H1 (cell line): ENCODE results near the gene SIKE1. TPM values are rescaled to one million over a fixed set of nuclear protein-coding genes. Genes with fewer than 3 reads are reported as not detected.

Experiments used
- CTCF ChIA-PET: fragments of 300-600 bp; sonication (Branson Sonifier 250); formaldehyde crosslinking; loops from one replicate; lab custom pipeline; 2021; ENCODE audit not compliant: partially characterized antibody; lab: Charles Lee
- POLR2A ChIA-PET: fragments of 300-600 bp; sonication (Branson Sonifier 250); formaldehyde crosslinking; loops from one replicate; lab custom pipeline; 2021; ENCODE audit warnings: inconsistent platforms; ENCODE audit not compliant: partially characterized antibody; lab: Charles Lee
- DNase-seq, 2 experiments: peaks; one replicate each; pipeline versions ENCODE4 v3.0.0 to v3.0.0-alpha.2; 2010 to 2022; ENCODE audit warnings: low spot score in 2 of 2, low read depth in 1 of 2, mixed read lengths in 1 of 2
- FAIRE-seq: peaks from 2 replicates; lab custom pipeline; 2011; peaks lifted over from hg19 to GRCh38; lab: Jason Lieb, UNC
- H2AFZ ChIP-seq: 2 replicates; pipeline ENCODE4 v1.8.1; 2012; ENCODE audit warnings: low read length, inconsistent platforms
- H2AK5ac ChIP-seq: 2 replicates; pipeline ENCODE4 v1.6.1; 2013; ENCODE audit warnings: low read depth, low read length
- H2BK120ac ChIP-seq: replicated peaks from 2 replicates; pipeline ENCODE3; 2013; ENCODE audit warnings: low read depth, low read length, inconsistent platforms
- H2BK12ac ChIP-seq: 2 replicates; pipeline ENCODE4 v1.6.1; 2013; ENCODE audit warnings: low read depth, low read length
- H2BK15ac ChIP-seq: 2 replicates; pipeline ENCODE4 v1.6.1; 2013; ENCODE audit warnings: low read length
- H2BK20ac ChIP-seq: 2 replicates; pipeline ENCODE4 v1.6.1; 2013; ENCODE audit warnings: low read length
- H2BK5ac ChIP-seq: 2 replicates; pipeline ENCODE4 v1.6.1; 2013; ENCODE audit warnings: low read depth, low read length
- H3K14ac ChIP-seq: 2 replicates; pipeline ENCODE4 v1.6.1; 2013; ENCODE audit warnings: inconsistent platforms; ENCODE audit not compliant: insufficient read length
- H3K18ac ChIP-seq: 2 replicates; pipeline ENCODE4 v1.6.1; 2013; ENCODE audit warnings: low read length; ENCODE audit errors: extremely low read depth
- H3K23ac ChIP-seq: 2 replicates; pipeline ENCODE4 v1.6.1; 2013; ENCODE audit warnings: inconsistent platforms; ENCODE audit not compliant: insufficient read length
- H3K23me2 ChIP-seq: 2 replicates; pipeline ENCODE4 v1.6.1; 2013; ENCODE audit warnings: low read depth, low read length
- H3K27ac ChIP-seq: 2 replicates; pipeline ENCODE4 v1.6.1; 2011; ENCODE audit warnings: low read depth, low read length, inconsistent platforms
- H3K27me3 ChIP-seq, 4 experiments: replicated peaks in 1 of 4; 1 replicate in 1 of 4; 2 replicates in 3 of 4; pipeline versions ENCODE4 v1.6.1 to v1.8.1; 2011 to 2013; ENCODE audit warnings: low read length in 3 of 4, mild to moderate bottlenecking in 3 of 4, inconsistent platforms in 2 of 4, mixed read lengths in 2 of 4, moderate library complexity in 1 of 4; ENCODE audit not compliant: control insufficient read depth in 3 of 4, insufficient read depth in 3 of 4; ENCODE audit errors: extremely low read depth in 1 of 4
- H3K36me3 ChIP-seq, 4 experiments: 2 replicates each; pipeline versions ENCODE4 v1.6.1 to v1.8.1; 2011 to 2013; ENCODE audit warnings: mild to moderate bottlenecking in 4 of 4, low read length in 3 of 4, moderate library complexity in 2 of 4, control low read depth in 1 of 4, inconsistent platforms in 1 of 4; ENCODE audit not compliant: insufficient read depth in 4 of 4, control insufficient read depth in 2 of 4
- H3K4ac ChIP-seq: replicated peaks from 2 replicates; pipeline ENCODE3; 2013; ENCODE audit warnings: low read length, low read depth, mixed read lengths, inconsistent platforms; ENCODE audit not compliant: insufficient read length
- H3K4me1 ChIP-seq, 4 experiments: replicated peaks in 1 of 4; 1 replicate in 1 of 4; 2 replicates in 3 of 4; pipeline versions ENCODE4 v1.6.1 to v1.8.1; 2011 to 2013; ENCODE audit warnings: low read length in 3 of 4, inconsistent platforms in 2 of 4, mixed read lengths in 1 of 4; ENCODE audit not compliant: insufficient read depth in 4 of 4, control insufficient read depth in 3 of 4
- H3K4me2 ChIP-seq, 2 experiments: 2 replicates each; pipeline versions ENCODE4 v1.6.1 to v1.8.1; 2011 to 2013; ENCODE audit warnings: low read depth in 2 of 2, low read length in 2 of 2, control low read depth in 1 of 2, inconsistent platforms in 1 of 2, mild to moderate bottlenecking in 1 of 2; ENCODE audit not compliant: insufficient read depth in 1 of 2
- H3K4me3 ChIP-seq, 4 experiments: fragments of 200-600, 300-600 bp in 1 of 4; sonication (generic), shearing (Covaris generic), sonication (Bioruptor Twin) in 1 of 4; 2 replicates each; pipeline versions ENCODE4 v1.5.1 to v1.8.1; 2011 to 2016; ENCODE audit warnings: low read length in 4 of 4, low read depth in 3 of 4, control low read depth in 2 of 4, inconsistent platforms in 2 of 4, mild to moderate bottlenecking in 2 of 4, mixed read lengths in 1 of 4, moderate library complexity in 1 of 4; ENCODE audit not compliant: insufficient read depth in 2 of 4; ENCODE audit errors: extremely low read depth in 1 of 4
- H3K56ac ChIP-seq: replicated peaks from 2 replicates; pipeline ENCODE3; 2013; ENCODE audit warnings: low read depth, mild to moderate bottlenecking, mixed read lengths, low read length, inconsistent platforms; ENCODE audit not compliant: insufficient read length
- H3K79me1 ChIP-seq: 2 replicates; pipeline ENCODE4 v1.6.1; 2013; ENCODE audit warnings: low read depth, low read length, control low read depth
- H3K79me2 ChIP-seq, 2 experiments: 2 replicates each; pipeline versions ENCODE4 v1.6.1 to v1.8.1; 2012 to 2013; ENCODE audit warnings: low read length in 2 of 2, mild to moderate bottlenecking in 2 of 2, inconsistent platforms in 1 of 2; ENCODE audit not compliant: insufficient read depth in 2 of 2, control insufficient read depth in 1 of 2
- H3K9ac ChIP-seq, 4 experiments: replicated peaks in 1 of 4; 1 replicate in 1 of 4; 2 replicates in 3 of 4; pipeline versions ENCODE4 v1.6.1 to v1.8.1; 2011 to 2013; ENCODE audit warnings: low read depth in 3 of 4, low read length in 3 of 4, control low read depth in 2 of 4, mild to moderate bottlenecking in 2 of 4, moderate library complexity in 2 of 4, inconsistent platforms in 1 of 4; ENCODE audit errors: extremely low read depth in 1 of 4
- H3K9me3 ChIP-seq, 2 experiments: 2 replicates each; pipeline versions ENCODE4 v1.6.1 to v1.8.1; 2012 to 2013; ENCODE audit warnings: mild to moderate bottlenecking in 2 of 2, moderate library complexity in 2 of 2, control low read depth in 1 of 2, inconsistent platforms in 1 of 2, low read depth in 1 of 2, low read length in 1 of 2, mixed read lengths in 1 of 2; ENCODE audit not compliant: insufficient read depth in 2 of 2
- H4K20me1 ChIP-seq, 2 experiments: replicated peaks in 1 of 2; 2 replicates each; pipeline versions ENCODE3 to v1.8.1; 2011 to 2013; ENCODE audit warnings: inconsistent platforms in 2 of 2, low read length in 2 of 2, mild to moderate bottlenecking in 1 of 2; ENCODE audit not compliant: insufficient read depth in 2 of 2, control insufficient read depth in 1 of 2
- H4K5ac ChIP-seq: 2 replicates; pipeline ENCODE4 v1.6.1; 2013; ENCODE audit warnings: low read length, low read depth, mixed read lengths, inconsistent platforms; ENCODE audit not compliant: insufficient read length
- H4K8ac ChIP-seq: 2 replicates; pipeline ENCODE4 v1.8.0; 2013; ENCODE audit warnings: mild to moderate bottlenecking, moderate library complexity, low read length, inconsistent platforms; ENCODE audit not compliant: insufficient read depth; ENCODE audit errors: extremely low read depth
- H4K91ac ChIP-seq: replicated peaks from 2 replicates; pipeline ENCODE3; 2013; ENCODE audit warnings: low read length, mixed read lengths, inconsistent platforms; ENCODE audit not compliant: insufficient read length
- ATF2 ChIP-seq: IDR thresholded peaks from 2 replicates; pipeline ENCODE4 v1.6.1; 2012; ENCODE audit warnings: low read length, inconsistent platforms
- CBX5 ChIP-seq: fragments of 300-800, 300-1000 bp; sonication (generic); IDR thresholded peaks from 2 replicates; pipeline ENCODE4 v1.7.1; 2016; ENCODE audit warnings: antibody characterized with exemption, low read length, low read depth
- CREB1 ChIP-seq: IDR thresholded peaks from 2 replicates; pipeline ENCODE4 v1.6.1; 2012; ENCODE audit warnings: inconsistent platforms
- PHF8 ChIP-seq: fragments of 200-600 bp; sonication (generic); conservative IDR thresholded peaks from 2 replicates; pipeline ENCODE4 v1.7.1; 2012; ENCODE audit warnings: low read depth, mild to moderate bottlenecking, inconsistent platforms, low read length, moderate library complexity
- POU5F1 ChIP-seq: IDR thresholded peaks from 2 replicates; pipeline ENCODE4 v1.6.1; 2011; ENCODE audit warnings: low read depth, mild to moderate bottlenecking, low read length, moderate library complexity
- SP1 ChIP-seq: IDR thresholded peaks from 2 replicates; pipeline ENCODE4 v1.6.1; 2011; ENCODE audit warnings: low read depth, low read length
- SRF ChIP-seq: IDR thresholded peaks from 2 replicates; pipeline ENCODE4 v1.6.1; 2011; ENCODE audit warnings: mild to moderate bottlenecking, low read depth, low read length, moderate library complexity
- TAF1 ChIP-seq: IDR thresholded peaks from 2 replicates; pipeline ENCODE4 v1.6.1; 2011; ENCODE audit warnings: mild to moderate bottlenecking, low read depth, low read length
- ZNF274 ChIP-seq: IDR thresholded peaks from 2 replicates; pipeline ENCODE4 v1.7.0; 2012; ENCODE audit warnings: low read length, borderline replicate concordance; ENCODE audit errors: extremely low read depth
- WGBS, 2 experiments: shearing (Covaris generic) in 1 of 2; methylation state at CpG; one replicate each; pipeline versions ENCODE4 v1.1.6 to v1.1.7; 2013 to 2015; ENCODE audit warnings: low lambda C conversion rate in 2 of 2, mixed read lengths in 2 of 2, inconsistent platforms in 1 of 2, low coverage in 1 of 2, missing lambda C conversion rate in 1 of 2; ENCODE audit not compliant: insufficient replicate concordance in 2 of 2, insufficient coverage in 1 of 2, insufficient read length in 1 of 2; ENCODE audit errors: extremely low coverage in 1 of 2, missing lambda C conversion rate in 1 of 2; 5-methylcytosine and 5-hydroxymethylcytosine counted together
- polyA plus RNA-seq, 7 experiments: library from polyadenylated mRNA; depleted of rRNA in 3 of 7; stranded (reverse) in 5 of 7; unstranded in 2 of 7; fragments of >200 nt in 5 of 7; fragments of 200-250 nt in 2 of 7; gene quantifications; 1 replicate in 5 of 7; 2 replicates in 1 of 7; 4 replicates in 1 of 7; pipeline versions ENCODE4 v1.2.1 to v1.2.3, GENCODE V29; 2011 to 2013; ENCODE audit warnings: missing spikeins in 2 of 7, mixed read lengths in 2 of 7
- total RNA-seq: library from RNA; stranded (reverse); fragmentation: NEBNext Ultra II Directional; extraction: Animal tissue kit (Norgen Biotek cat#: 25700); gene quantifications from 2 replicates; pipeline ENCODE4 v1.2.1, GENCODE V29; 2021
- TF ChIP-seq, protein P1 (sequence below): IDR thresholded peaks from 2 replicates; pipeline ENCODE4 v1.6.1; 2012; ENCODE audit warnings: inconsistent platforms

Gene SIKE1
- total and polyA plus RNA-seq, 2 of the 8 experiments (the other 6 are each of a cell fraction or from before 2014, with no cell fraction given), result 20.5 to 79.9 TPM

- Histone ChIP-seq H4K8ac (no peak overlapping the region), H3K36me3 (peaks cover 0 to 12% (median 2%) of the 10 kb centered on the region in 4 experiments; a peak in 2 of 8 replicates), H3K4me1 (peaks cover 0 to 16% (median 3%) of the 10 kb centered on the region in 4 experiments; a peak in 2 of 7 replicates), H3K9me3 (no peaks in the 10 kb centered on the region), H3K79me2 (peaks cover 56 to 60% of the 10 kb centered on the region in 2 experiments), H3K23ac (no peak overlapping the region), H3K4me2 (peak overlapping the region; percentile 62 to 75), H3K56ac (peak overlapping the region; percentile 36), H2BK12ac (no peak overlapping the region; the same call in 1 of the 2 replicates), H3K9ac (peak overlapping the region; percentile 83 to 100 (median 100)), H3K14ac (no peak overlapping the region), H2BK15ac (no peak overlapping the region), H2BK20ac (no peak overlapping the region), H3K23me2 (no peaks in the 10 kb centered on the region), H3K4ac (no peak overlapping the region), H3K27me3 (no peaks in the 10 kb centered on the region), H4K20me1 (peaks cover 23 to 26% of the 10 kb centered on the region in 2 experiments), H4K91ac (no peak overlapping the region), H3K79me1 (no peaks in the 10 kb centered on the region; the same call in 1 of the 2 replicates), H2BK5ac (peak overlapping the region; percentile 95; the same call in 1 of the 2 replicates), H3K18ac (no peak overlapping the region), H3K27ac (peak overlapping the region; percentile 100), H2AK5ac (no peak overlapping the region), H3K4me3 (peak overlapping the region; percentile 87 to 100 (median 98)), H4K5ac (no peak overlapping the region), H2BK120ac (no peak overlapping the region), H2AFZ (no peak overlapping the region)
- 46% methylated on average over 14 of the region's 14 CpGs; no CpG with 5 or more reads in 1 of the 2 experiments for WGBS, 2 experiments
- FAIRE-seq (no peak), DNase-seq (no peak)
- ChIA-PET CTCF (interaction anchor here (0.6 to 1.9 kb wide), 3 partner anchors 8 to 321 kb away, joined by 3 to 5 read pairs (median 4); no protein-coding TSS in a partner anchor), POLR2A (interaction anchor here (0.6 to 6.0 kb wide), 23 partner anchors 8 to 607 kb away, joined by 3 to 68 read pairs (median 5); partner anchors contain the start of genes NRAS and SIKE1)
- TF ChIP-seq PHF8, result no peak
- TF ChIP-seq, protein P1, sequence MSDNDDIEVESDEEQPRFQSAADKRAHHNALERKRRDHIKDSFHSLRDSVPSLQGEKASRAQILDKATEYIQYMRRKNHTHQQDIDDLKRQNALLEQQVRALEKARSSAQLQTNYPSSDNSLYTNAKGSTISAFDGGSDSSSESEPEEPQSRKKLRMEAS, result no peak
- TF ChIP-seq CBX5, result no peak
- no peak for TF ChIP-seq ZNF274
- no peak for TF ChIP-seq TAF1
- no peak for TF ChIP-seq POU5F1
- TF ChIP-seq SRF, result no peak
- TF ChIP-seq SP1, result no peak
- no peak for TF ChIP-seq ATF2
- no peak for TF ChIP-seq CREB1
Measured at GRCh38 chr1:114756009-114756892, 24.2 kb downstream of the SIKE1 start.
